Thyroid gland (tissue), 4 donors: ENCODE results near the gene OR5A2.

Experiments
- CTCF ChIP-seq, 6 experiments: fragments of 200-600 bp in 3 of 6; fragments of 450-650 bp in 3 of 6; sonication (generic) in 3 of 6; IDR thresholded peaks; one replicate each; pipeline ENCODE4 v1.5.1; 2016 to 2019; ENCODE audit warnings: antibody characterized with exemption in 6 of 6, mild to moderate bottlenecking in 2 of 6, inconsistent platforms in 1 of 6, moderate library complexity in 1 of 6
- POLR2A ChIP-seq, 2 donors: fragments of 450-650 bp; IDR thresholded peaks; one replicate each; pipeline ENCODE4 v1.6.1; 2017; ENCODE audit warnings: antibody characterized with exemption in 2 of 2, mild to moderate bottlenecking in 2 of 2, moderate library complexity in 1 of 2

GRCh38 chr11:59416613-59417012 is 9.6 kb downstream of the OR5A2 start:
- no peak for TF ChIP-seq CTCF (IDR thresholded peaks at IDR 0.05)
- no peak for TF ChIP-seq POLR2A (IDR thresholded peaks at IDR 0.05)
